AG09309 (cell line): ENCODE measurements around the gene ITGA7.

ENCODE experiments used
- DNase-seq: peaks from one replicate; pipeline ENCODE4 v3.0.0-alpha.2; 2010; ENCODE audit warnings: low read depth
- H3K4me3 ChIP-seq: 2 replicates; pipeline ENCODE4 v1.5.1; 2011; ENCODE audit warnings: mild to moderate bottlenecking, low read depth, low read length, moderate library complexity; ENCODE audit not compliant: control insufficient read depth
- TF ChIP-seq, protein P1 (sequence below): IDR thresholded peaks from 2 replicates; pipeline ENCODE4 v1.5.1; 2011; ENCODE audit warnings: mild to moderate bottlenecking, low read depth, low read length, inconsistent platforms; ENCODE audit not compliant: insufficient read depth, control insufficient read depth; ENCODE audit errors: missing control alignments

Gene ITGA7

DNA sequence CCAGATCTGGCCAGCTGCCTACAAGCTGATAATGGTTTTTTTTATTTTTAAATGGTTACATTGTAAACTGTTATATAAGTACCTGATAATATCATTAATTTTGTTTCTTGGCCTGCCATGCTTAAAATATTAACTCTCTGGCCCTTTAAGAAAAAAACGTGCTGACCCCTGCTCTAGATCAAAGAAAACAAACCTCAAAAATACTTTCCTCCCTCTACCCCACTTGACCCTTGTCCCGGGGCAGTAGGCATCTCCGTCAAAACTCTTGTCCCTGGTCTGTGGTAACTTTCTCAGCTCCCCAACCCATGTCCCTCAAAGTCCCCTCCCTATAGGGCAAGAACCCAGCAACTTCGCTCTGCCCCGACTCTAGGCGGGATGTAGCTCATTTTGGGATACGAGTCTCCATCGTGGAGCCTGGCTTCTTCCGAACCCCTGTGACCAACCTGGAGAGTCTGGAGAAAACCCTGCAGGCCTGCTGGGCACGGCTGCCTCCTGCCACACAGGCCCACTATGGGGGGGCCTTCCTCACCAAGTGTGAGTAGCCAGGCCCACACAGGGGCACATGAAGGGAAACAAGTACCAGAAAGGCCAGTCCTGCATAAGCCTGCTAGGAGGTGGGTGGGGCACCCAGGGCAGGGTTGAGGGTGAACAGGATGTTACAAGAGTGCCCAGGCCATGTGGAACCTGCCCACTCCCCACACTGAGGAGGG is 16.0 kb upstream of the ITGA7 start:
- TF ChIP-seq, protein P1, sequence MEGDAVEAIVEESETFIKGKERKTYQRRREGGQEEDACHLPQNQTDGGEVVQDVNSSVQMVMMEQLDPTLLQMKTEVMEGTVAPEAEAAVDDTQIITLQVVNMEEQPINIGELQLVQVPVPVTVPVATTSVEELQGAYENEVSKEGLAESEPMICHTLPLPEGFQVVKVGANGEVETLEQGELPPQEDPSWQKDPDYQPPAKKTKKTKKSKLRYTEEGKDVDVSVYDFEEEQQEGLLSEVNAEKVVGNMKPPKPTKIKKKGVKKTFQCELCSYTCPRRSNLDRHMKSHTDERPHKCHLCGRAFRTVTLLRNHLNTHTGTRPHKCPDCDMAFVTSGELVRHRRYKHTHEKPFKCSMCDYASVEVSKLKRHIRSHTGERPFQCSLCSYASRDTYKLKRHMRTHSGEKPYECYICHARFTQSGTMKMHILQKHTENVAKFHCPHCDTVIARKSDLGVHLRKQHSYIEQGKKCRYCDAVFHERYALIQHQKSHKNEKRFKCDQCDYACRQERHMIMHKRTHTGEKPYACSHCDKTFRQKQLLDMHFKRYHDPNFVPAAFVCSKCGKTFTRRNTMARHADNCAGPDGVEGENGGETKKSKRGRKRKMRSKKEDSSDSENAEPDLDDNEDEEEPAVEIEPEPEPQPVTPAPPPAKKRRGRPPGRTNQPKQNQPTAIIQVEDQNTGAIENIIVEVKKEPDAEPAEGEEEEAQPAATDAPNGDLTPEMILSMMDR = no peak
- no peak for DNase-seq
- no peak overlapping the region for H3K4me3 ChIP-seq

- DNase-seq = no peak
- TF ChIP-seq, protein P1 = no peak
- H3K4me3 ChIP-seq = no peak overlapping the region
Measured at GRCh38 chr12:55722948-55723347, 15.2 kb upstream of the ITGA7 start.

GRCh38 chr12:55721601-55722213 is 14.0 kb upstream of the ITGA7 start:
- TF ChIP-seq, protein P1 = no peak
- no peak overlapping the region; the same call in 1 of the 2 replicates for H3K4me3 ChIP-seq
- DNase-seq = no peak

DNA sequence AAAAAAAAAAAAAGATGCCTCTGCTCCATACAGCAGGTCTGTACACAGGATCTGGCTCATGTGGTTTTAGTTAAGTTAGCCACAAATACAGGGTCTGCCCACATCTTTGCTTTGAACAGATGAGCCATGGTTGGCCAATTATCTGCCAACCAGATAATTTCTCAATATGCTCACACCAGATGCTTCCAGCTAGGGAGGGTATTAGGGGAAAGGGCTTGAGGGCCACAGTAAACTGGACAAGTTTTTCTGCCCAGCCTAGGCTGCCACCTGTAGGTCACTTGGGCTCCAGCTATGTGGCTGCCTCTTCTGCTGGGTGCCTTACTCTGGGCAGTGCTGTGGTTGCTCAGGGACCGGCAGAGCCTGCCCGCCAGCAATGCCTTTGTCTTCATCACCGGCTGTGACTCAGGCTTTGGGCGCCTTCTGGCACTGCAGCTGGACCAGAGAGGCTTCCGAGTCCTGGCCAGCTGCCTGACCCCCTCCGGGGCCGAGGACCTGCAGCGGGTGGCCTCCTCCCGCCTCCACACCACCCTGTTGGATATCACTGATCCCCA is 13.3 kb upstream of the ITGA7 start:
- peak; percentile 91 for DNase-seq
- H3K4me3 ChIP-seq = no peak overlapping the region
- TF ChIP-seq, protein P1 = peak; percentile 66

DNA sequence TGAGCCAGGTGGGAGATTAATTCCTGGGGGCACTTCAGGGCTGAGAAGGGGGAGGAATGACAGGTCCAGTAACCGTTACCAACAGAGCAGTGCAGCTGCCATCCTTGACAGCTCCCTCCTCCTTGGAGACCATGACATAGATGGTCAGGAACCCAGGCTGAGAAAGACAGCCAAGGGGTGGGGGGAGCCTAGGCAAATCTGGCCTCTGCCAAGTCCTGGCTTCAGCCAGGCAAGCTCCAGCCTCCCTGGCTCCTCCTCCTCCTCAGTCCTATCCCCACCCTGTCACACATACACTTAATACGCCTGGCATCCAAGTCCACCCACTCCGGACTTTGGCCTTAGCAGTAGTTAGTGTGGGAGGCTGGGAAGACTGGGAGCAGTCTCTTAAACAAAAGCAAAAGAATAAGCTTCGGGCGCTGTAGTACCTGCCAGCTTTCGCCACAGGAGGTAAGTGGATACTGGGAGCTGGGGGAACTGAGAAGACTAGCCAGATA is 12.4 kb upstream of the ITGA7 start, which contains the start of gene RDH5:
Gene RDH5 (plus strand): TSS at position 323 of the 494 bp plus-strand sequence. CDS start 792 bp downstream, outside the sequence.
- H3K4me3 ChIP-seq = peak within 1 kb of the TSS; percentile 5; the same call in 1 of the 2 replicates
- TF ChIP-seq, protein P1 = no peak
- DNase-seq = peak; percentile 70

DNA sequence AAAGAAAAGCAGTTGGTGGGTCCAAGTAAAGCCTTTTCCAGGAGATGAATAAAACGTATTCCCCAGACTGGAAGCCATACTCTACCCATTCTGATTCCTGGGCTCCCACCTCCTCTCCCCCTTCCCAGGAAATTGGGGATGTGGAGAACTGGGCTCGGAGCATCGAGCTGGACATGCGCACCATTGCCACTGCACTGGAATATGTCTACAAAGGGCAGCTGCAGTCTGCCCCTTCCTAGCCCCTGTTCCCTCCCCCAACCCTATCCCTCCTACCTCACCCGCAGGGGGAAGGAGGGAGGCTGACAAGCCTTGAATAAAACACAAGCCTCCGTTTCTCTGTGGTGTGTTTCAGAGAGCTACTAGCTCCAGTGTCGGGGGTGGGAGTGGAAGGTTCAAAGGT is 11.7 kb upstream of the ITGA7 start:
- DNase-seq = no peak
- H3K4me3 ChIP-seq = no peak overlapping the region
- TF ChIP-seq, protein P1 = no peak
